Upper lobe of left lung (tissue), 4 donors: ENCODE data around the gene IQSEC1.

ENCODE experiments used
- EP300 ChIP-seq, 4 donors: sonication (generic); formaldehyde crosslinking; IDR thresholded peaks; one replicate each; pipeline ENCODE4 v1.5.1; 2017; ENCODE audit warnings: antibody characterized with exemption in 4 of 4, control low read depth in 2 of 4
- POLR2A ChIP-seq, 4 donors: fragments of 450-650 bp; IDR thresholded peaks; one replicate each; pipeline ENCODE4 v1.5.1; 2016 to 2017; ENCODE audit warnings: antibody characterized with exemption in 4 of 4, mild to moderate bottlenecking in 2 of 4
- POLR2AphosphoS5 ChIP-seq, 2 donors: sonication (generic); formaldehyde crosslinking; IDR thresholded peaks; one replicate each; pipeline ENCODE4 v1.5.1; 2017; ENCODE audit warnings: antibody characterized with exemption in 2 of 2
- TF ChIP-seq, protein P1 (sequence below), 6 experiments: fragments of 450-650 bp in 4 of 6; fragments of 200-600 bp in 2 of 6; sonication (generic) in 2 of 6; IDR thresholded peaks; one replicate each; pipeline ENCODE4 v1.5.1; 2016 to 2019; ENCODE audit warnings: antibody characterized with exemption in 6 of 6

DNA sequence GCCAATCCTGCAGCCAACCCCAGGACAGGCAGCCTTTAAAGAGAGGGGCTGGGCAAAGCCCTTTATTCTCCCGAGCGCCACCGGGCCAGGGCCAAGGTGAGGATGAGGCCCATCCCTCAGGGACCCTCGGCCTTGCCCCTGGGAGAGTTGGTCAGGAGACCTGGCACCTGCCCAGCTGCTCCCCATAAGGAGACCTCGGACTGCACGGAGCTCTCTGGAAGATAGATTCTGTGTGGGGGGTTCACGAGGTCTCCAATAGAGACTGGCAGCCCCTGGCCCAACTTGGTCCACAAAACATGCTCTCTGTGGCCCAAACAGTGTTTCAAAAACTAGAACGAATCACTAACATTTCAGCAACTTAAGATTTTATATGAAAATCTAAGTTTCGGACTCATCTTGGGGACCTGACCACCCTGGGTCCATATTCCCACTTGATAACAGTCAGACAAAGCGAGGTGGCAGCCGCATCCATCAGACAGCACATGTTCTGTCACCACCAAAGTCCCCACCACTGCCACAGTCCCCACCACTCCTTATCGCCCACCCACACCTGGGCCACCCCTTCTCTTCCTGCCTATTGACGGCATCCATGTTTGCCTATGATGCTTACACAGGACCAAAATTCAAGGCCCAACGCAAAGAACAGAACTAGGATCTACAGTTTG is 117.4 kb downstream of the IQSEC1 start:
- TF ChIP-seq, protein P1, sequence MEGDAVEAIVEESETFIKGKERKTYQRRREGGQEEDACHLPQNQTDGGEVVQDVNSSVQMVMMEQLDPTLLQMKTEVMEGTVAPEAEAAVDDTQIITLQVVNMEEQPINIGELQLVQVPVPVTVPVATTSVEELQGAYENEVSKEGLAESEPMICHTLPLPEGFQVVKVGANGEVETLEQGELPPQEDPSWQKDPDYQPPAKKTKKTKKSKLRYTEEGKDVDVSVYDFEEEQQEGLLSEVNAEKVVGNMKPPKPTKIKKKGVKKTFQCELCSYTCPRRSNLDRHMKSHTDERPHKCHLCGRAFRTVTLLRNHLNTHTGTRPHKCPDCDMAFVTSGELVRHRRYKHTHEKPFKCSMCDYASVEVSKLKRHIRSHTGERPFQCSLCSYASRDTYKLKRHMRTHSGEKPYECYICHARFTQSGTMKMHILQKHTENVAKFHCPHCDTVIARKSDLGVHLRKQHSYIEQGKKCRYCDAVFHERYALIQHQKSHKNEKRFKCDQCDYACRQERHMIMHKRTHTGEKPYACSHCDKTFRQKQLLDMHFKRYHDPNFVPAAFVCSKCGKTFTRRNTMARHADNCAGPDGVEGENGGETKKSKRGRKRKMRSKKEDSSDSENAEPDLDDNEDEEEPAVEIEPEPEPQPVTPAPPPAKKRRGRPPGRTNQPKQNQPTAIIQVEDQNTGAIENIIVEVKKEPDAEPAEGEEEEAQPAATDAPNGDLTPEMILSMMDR (IDR thresholded peaks at IDR 0.05): no peak
- no peak for TF ChIP-seq POLR2A (IDR thresholded peaks at IDR 0.05)
- no peak for TF ChIP-seq EP300 (IDR thresholded peaks at IDR 0.05)
- no peak for TF ChIP-seq POLR2AphosphoS5 (IDR thresholded peaks at IDR 0.05)
